Stimulated activated naive B cell treated with anti-CD40 and anti-IgM and Interleukin-4, amounts not matched to agents 10 μg/mL and 1 μg/mL and 100 μg/mL, for 72 hours (primary cell): ENCODE data around the gene YTHDC1.
"Not testable (repeated sequence)": the region's sequence is repeated elsewhere in the genome, so short reads cannot be mapped to it uniquely, and the experiment has no call there.

Experiments used
- ATAC-seq, 2 donors: fragments of 150-1000 bp; cut with Tn5 transposase; replicated peaks; 2 replicates each; pipeline ENCODE4 v1.10.0; 2021; ENCODE audit warnings: moderate library complexity in 1 of 2
- DNase-seq: peaks from one replicate; pipeline ENCODE4 v3.0.0; 2021
- H3K27ac Mint-ChIP-seq: one replicate; pipeline ENCODE4 v1.8.0; 2022; ENCODE audit warnings: mild to moderate bottlenecking, mixed read lengths
- H3K27me3 Mint-ChIP-seq, 2 donors: one replicate each; pipeline ENCODE4 v1.8.0; 2022; ENCODE audit warnings: mixed read lengths in 2 of 2
- H3K36me3 Mint-ChIP-seq, 2 donors: one replicate each; pipeline ENCODE4 v1.8.0; 2022; ENCODE audit warnings: mixed read lengths in 2 of 2, mild to moderate bottlenecking in 1 of 2
- H3K4me1 Mint-ChIP-seq, 2 donors: one replicate each; pipeline ENCODE4 v1.8.0; 2022; ENCODE audit warnings: mixed read lengths in 2 of 2, mild to moderate bottlenecking in 1 of 2
- H3K4me3 Mint-ChIP-seq, 2 donors: one replicate each; pipeline ENCODE4 v1.8.0; 2022; ENCODE audit warnings: mild to moderate bottlenecking in 2 of 2, mixed read lengths in 2 of 2, moderate library complexity in 1 of 2
- H3K9me3 Mint-ChIP-seq, 2 donors: one replicate each; pipeline ENCODE4 v1.8.0; 2022; ENCODE audit warnings: mixed read lengths in 2 of 2, mild to moderate bottlenecking in 1 of 2

Gene YTHDC1

DNA sequence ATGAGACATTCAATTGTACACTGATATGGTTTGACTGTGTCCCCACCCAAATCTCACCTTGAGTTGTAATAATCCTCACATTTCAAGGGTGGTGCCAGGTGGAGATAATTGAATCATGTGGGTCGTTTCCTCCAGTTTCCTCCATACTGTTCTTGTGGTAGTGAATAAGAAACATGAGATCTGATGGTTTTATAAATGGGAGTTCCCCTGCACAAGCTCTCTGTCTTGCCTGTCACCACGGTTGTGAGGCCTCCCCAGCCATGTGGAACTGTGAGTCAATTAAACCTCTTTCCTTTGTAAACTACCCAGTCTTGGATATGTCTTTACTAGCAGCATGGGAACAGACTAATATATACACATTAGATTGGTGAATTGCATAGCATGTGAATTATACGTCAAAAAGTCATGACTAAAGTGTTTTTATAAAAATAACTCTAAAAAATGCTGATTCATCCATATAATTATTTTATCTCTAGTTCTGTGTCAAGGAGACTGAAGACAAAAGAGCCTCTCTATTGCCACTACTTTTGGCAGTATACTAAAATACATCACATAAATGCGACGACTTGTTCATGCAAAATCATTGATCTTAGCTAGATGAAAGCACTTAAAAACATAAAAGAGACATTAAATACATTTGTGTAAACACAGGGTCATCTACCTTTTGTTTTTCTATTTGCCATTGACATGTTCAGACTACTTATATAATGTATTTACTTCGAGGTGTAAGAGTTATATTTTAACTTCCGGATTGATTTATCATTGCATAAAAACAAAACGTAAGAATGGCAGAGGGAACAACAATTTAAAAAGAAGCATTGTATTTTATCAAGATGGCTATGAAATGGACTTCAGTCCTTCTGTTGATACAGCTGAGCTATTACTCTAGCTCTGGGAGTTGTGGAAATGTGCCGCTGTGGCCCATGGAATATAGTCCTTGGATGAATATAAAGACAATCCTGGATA is 50.1 kb downstream of the YTHDC1 start:
- no peak overlapping the region for H3K4me3 Mint-ChIP-seq
- H3K27me3 Mint-ChIP-seq: peaks cover 5 to 10% of the 10 kb centered on the region in 2 donors
- H3K9me3 Mint-ChIP-seq: peaks cover 6 to 7% of the 10 kb centered on the region in 2 donors
- H3K4me1 Mint-ChIP-seq: peaks cover 0 to 1% of the 10 kb centered on the region in 2 donors
- H3K36me3 Mint-ChIP-seq: peaks cover 0 to 3% of the 10 kb centered on the region in 2 donors
- no peak overlapping the region for H3K27ac Mint-ChIP-seq
- DNase-seq (no peak), ATAC-seq (peak in 1 of 2 donors; percentile 59)

DNA sequence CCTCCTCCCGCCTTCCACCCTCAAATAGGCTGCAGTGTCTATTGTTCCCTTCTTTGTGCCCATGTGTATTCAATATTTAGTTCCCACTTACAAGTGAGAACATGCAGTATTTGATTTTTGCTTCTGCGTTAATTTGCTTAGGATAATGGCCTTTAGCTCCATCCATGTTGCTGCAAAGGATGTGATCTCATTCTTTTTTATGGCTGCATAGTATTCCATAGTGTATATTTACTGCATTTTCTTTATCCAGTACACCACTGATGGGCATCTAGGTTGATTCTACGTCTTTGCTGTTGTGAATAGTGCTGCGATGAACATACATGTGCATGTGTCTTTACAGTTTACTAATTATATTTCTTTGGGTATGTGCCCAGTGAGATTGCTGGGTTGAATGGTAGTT is 52.8 kb downstream of the YTHDC1 start:
- DNase-seq (no peak), ATAC-seq (no peak)
- Mint-ChIP-seq H3K9me3 (peaks cover 6 to 8% of the 10 kb centered on the region in 2 donors), H3K4me1 (peaks cover 0 to 1% of the 10 kb centered on the region in 2 donors), H3K4me3 (no peak overlapping the region), H3K27ac (no peak overlapping the region), H3K36me3 (peaks cover 0 to 3% of the 10 kb centered on the region in 2 donors), H3K27me3 (peaks cover 5% of the 10 kb centered on the region in 2 donors)

- Mint-ChIP-seq H3K27me3 (peaks cover 10 to 11% of the 10 kb centered on the region in 2 donors), H3K4me1 (no peaks in the 10 kb centered on the region), H3K27ac (no peak overlapping the region), H3K4me3 (no peak overlapping the region), H3K36me3 (peaks cover 0 to 6% of the 10 kb centered on the region in 2 donors), H3K9me3 (peaks cover 6 to 10% of the 10 kb centered on the region in 2 donors)
- no peak for DNase-seq
- no peak for ATAC-seq
Measured at GRCh38 chr4:68291256-68291655, 58.6 kb downstream of the YTHDC1 start.

DNA sequence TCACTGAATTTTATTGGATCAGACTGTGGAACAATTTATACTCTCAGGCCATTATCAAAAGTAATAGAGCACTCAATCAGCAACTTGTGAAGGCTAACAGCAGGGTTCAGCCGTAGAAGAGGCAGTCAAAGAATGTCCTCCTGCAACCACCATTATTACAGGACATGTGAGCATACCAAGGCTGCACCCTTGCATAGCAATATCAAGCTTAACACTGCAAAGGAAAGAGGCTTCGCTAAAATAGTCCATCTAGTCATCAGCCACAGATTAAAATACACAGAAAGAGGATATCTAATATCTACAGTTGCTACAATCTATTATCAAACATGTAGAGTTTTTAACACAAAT is 61.5 kb downstream of the YTHDC1 start:
- no peaks in the 10 kb centered on the region for H3K4me1 Mint-ChIP-seq
- ATAC-seq (no peak), DNase-seq (no peak)
- H3K36me3 Mint-ChIP-seq: peaks cover 0 to 6% of the 10 kb centered on the region in 2 donors
- no peak overlapping the region for H3K27ac Mint-ChIP-seq
- no peak overlapping the region for H3K4me3 Mint-ChIP-seq
- H3K27me3 Mint-ChIP-seq: peaks cover 5 to 6% of the 10 kb centered on the region in 2 donors
- H3K9me3 Mint-ChIP-seq: peaks cover 6 to 10% of the 10 kb centered on the region in 2 donors

- ATAC-seq (no peak), DNase-seq (no peak)
- Mint-ChIP-seq H3K36me3 (peaks cover 0 to 6% of the 10 kb centered on the region in 2 donors), H3K27ac (no peak overlapping the region), H3K4me3 (no peak overlapping the region), H3K27me3 (peaks cover 5 to 6% of the 10 kb centered on the region in 2 donors), H3K4me1 (no peaks in the 10 kb centered on the region), H3K9me3 (peaks cover 6 to 10% of the 10 kb centered on the region in 2 donors)
Measured at GRCh38 chr4:68287704-68288392, 62.0 kb downstream of the YTHDC1 start.

DNA sequence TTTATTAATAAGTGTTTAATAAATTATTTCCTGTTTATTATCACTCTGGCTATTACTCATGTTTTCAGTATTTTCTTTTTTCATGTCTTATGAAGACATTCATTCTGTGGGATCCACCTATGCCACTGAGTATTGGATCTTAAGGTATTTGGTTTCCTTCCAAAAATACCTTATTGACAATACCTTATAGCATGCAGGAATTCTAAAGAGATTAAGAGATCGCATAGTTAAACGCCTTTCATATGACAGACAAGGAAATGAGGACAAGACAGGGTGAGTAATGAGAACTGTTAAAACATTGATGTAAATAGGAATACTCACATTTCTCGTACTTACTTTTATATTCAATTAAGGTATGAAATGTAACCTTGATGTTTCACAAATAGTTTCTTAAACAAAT is 66.2 kb downstream of the YTHDC1 start:
- DNase-seq (no peak), ATAC-seq (no peak)
- H3K36me3 Mint-ChIP-seq: no peaks in the 10 kb centered on the region
- no peaks in the 10 kb centered on the region for H3K9me3 Mint-ChIP-seq
- H3K27me3 Mint-ChIP-seq: no peaks in the 10 kb centered on the region
- no peaks in the 10 kb centered on the region for H3K4me1 Mint-ChIP-seq
- no peak overlapping the region for H3K27ac Mint-ChIP-seq
- no peak overlapping the region for H3K4me3 Mint-ChIP-seq

DNA sequence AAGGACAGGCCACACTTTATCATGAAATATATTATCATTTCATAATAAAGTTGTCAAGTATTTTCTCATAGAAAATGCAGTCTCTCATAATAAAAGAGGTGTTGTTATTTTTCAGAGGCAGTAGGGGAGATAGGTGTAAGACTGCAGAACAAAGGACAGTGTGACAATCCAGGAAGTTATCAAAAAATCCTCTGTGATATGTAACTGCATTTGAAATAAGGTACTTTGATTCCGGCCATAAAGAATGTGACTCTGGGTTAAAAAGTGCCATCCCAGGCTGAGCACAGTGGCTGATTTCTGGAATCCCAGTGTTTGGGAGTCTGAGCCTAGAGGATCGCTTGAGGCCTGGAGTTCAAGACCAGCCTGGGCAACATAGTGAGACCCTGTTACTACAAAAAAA is 66.8 kb downstream of the YTHDC1 start:
- Mint-ChIP-seq H3K9me3 (no peaks in the 10 kb centered on the region), H3K27ac (no peak overlapping the region), H3K4me3 (no peak overlapping the region), H3K36me3 (no peaks in the 10 kb centered on the region), H3K27me3 (peaks cover 0 to 3% of the 10 kb centered on the region in 2 donors), H3K4me1 (no peaks in the 10 kb centered on the region)
- DNase-seq (no peak), ATAC-seq (no peak)

- H3K4me3 Mint-ChIP-seq, H3K27ac Mint-ChIP-seq, DNase-seq, H3K27me3 Mint-ChIP-seq, ATAC-seq, H3K9me3 Mint-ChIP-seq, H3K4me1 Mint-ChIP-seq, H3K36me3 Mint-ChIP-seq: not testable (repeated sequence)
Measured at GRCh38 chr4:68281796-68282740, 67.8 kb downstream of the YTHDC1 start.

GRCh38 chr4:68278029-68278428 is 71.9 kb downstream of the YTHDC1 start:
- peaks cover 0 to 4% of the 10 kb centered on the region in 2 donors for H3K27me3 Mint-ChIP-seq
- H3K4me1 Mint-ChIP-seq: peaks cover 4 to 12% of the 10 kb centered on the region in 2 donors
- H3K9me3 Mint-ChIP-seq: no peaks in the 10 kb centered on the region
- no peak for DNase-seq
- no peak for ATAC-seq
- H3K36me3 Mint-ChIP-seq: no peaks in the 10 kb centered on the region
- no peak overlapping the region for H3K4me3 Mint-ChIP-seq
- H3K27ac Mint-ChIP-seq: no peak overlapping the region

DNA sequence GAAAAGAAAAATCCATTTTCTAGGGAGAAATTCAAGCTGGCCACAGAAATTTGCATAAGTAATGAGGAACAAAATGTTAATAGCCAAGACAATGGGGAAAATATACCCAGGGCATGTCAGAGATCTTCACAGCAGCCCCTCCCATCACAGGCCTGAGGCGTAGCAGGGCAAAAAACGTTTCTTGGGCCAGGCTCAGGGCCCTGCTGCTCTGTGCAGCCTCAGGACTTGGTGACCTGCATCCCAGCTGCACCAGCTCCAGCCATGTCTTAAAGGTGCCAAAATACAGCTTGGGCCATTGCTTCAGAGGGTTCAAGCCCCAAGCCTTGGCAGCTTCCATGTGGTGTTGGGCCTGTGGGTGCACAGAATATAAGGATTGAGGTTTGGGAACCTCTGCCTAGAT is 72.3 kb downstream of the YTHDC1 start:
- H3K4me1 Mint-ChIP-seq: peaks cover 4 to 14% of the 10 kb centered on the region in 2 donors
- H3K27ac Mint-ChIP-seq: no peak overlapping the region
- no peak overlapping the region for H3K4me3 Mint-ChIP-seq
- no peaks in the 10 kb centered on the region for H3K36me3 Mint-ChIP-seq
- peaks cover 0 to 4% of the 10 kb centered on the region in 2 donors for H3K27me3 Mint-ChIP-seq
- no peak for ATAC-seq
- DNase-seq: no peak
- no peaks in the 10 kb centered on the region for H3K9me3 Mint-ChIP-seq

GRCh38 chr4:68272860-68273259 is 77.0 kb downstream of the YTHDC1 start:
- H3K27me3 Mint-ChIP-seq: peaks cover 0 to 10% of the 10 kb centered on the region in 2 donors
- H3K9me3 Mint-ChIP-seq: peaks cover 0 to 2% of the 10 kb centered on the region in 2 donors
- peak; percentile 36 to 64 for ATAC-seq
- peaks cover 4 to 22% of the 10 kb centered on the region in 2 donors for H3K4me1 Mint-ChIP-seq
- no peak for DNase-seq
- H3K27ac Mint-ChIP-seq: no peak overlapping the region
- H3K4me3 Mint-ChIP-seq: no peak overlapping the region
- H3K36me3 Mint-ChIP-seq: no peaks in the 10 kb centered on the region

DNA sequence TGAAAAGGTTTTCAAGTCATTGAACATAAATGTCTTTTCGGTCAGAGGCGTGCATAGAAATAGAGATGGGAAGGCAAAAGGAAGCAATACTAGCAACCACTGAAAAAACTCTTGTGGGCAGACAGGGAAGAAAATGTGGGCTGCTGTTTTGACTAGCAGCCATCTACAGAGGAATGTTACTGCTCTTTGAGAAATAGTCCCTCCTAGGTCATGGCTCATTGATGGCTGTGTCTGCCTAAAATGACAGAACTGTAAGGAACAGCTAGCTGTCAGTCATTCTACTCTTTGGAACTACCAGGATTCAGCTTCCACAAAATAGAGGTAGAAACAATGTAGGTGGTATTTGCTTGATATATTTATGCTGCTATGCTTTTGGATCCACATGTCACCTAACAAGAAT is 77.5 kb downstream of the YTHDC1 start:
- Mint-ChIP-seq H3K27ac (no peak overlapping the region), H3K4me3 (peak overlapping the region; percentile 49 to 65), H3K36me3 (no peaks in the 10 kb centered on the region), H3K9me3 (peaks cover 0 to 2% of the 10 kb centered on the region in 2 donors), H3K4me1 (peaks cover 4 to 22% of the 10 kb centered on the region in 2 donors), H3K27me3 (peaks cover 0 to 10% of the 10 kb centered on the region in 2 donors)
- ATAC-seq (peak; percentile 51 to 63), DNase-seq (no peak)

DNA sequence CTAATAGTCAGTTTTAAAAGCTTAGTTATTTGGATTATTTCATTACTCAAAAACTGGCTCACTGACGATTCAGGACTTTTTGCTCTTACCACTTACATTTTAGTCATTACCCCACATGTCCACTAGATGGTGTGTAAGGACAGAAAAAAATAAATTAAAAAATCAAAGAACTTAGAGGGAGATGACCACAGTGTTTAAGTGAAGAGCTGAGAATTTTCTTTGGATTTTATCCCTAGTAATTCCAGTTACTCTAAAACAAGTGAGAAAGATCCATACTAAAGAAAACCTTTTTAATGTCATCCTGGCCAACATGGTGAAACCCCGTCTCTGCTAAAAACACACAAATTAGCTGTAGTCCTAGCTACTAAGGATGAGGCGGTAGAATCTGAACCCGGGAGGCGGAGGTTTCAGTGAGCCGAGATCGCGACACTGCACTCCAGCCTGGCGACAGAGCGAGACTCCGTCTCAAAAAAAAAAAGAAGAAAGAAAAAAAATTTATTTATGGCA is 78.0 kb downstream of the YTHDC1 start:
- Mint-ChIP-seq H3K4me1 (peaks cover 4 to 22% of the 10 kb centered on the region in 2 donors), H3K36me3 (no peaks in the 10 kb centered on the region), H3K27me3 (peaks cover 0 to 10% of the 10 kb centered on the region in 2 donors), H3K9me3 (peaks cover 0 to 2% of the 10 kb centered on the region in 2 donors), H3K4me3 (peak overlapping the region; percentile 49 to 65), H3K27ac (no peak overlapping the region)
- peak; percentile 64 to 65 for ATAC-seq
- DNase-seq: no peak
